Measurements from ENCODE around the gene OTOS. TPM values are rescaled to one million over a fixed set of nuclear protein-coding genes. Genes with fewer than 3 reads are reported as not detected.

OTOS gene
- total RNA-seq (2014; rRNA removed; shearing (Covaris generic)), result not detected in 2 replicates

DNA sequence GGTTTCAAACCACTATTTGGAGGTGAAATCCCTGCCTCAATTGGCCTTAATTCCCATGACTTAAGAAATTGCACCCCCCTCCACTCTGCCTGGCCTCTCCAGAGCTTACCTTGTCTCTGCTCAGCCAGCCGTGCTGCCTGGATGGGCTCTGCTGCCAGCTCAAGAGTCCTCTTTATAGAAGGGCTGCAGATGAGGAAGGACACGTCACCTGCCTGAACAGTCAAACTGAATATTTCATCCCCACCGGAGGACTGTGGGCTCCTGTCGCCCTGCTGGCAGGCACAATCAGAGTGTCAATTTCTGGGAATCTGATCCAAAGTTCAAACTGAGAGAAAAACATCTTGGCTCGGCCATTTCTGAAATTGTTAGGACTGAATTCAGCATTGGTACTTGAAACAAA, at the start of gene OTOS:
TSS of gene OTOS (minus strand) at position 148 of the 400 bp plus-strand sequence. CDS start 332 bp downstream, outside the sequence.
- in situ Hi-C loops (cut with HindIII; ENCODE audit: low sequenced_read_pairs), result no loop called here
- no peak for DNase-seq (ENCODE audit: low spot score)

DNA sequence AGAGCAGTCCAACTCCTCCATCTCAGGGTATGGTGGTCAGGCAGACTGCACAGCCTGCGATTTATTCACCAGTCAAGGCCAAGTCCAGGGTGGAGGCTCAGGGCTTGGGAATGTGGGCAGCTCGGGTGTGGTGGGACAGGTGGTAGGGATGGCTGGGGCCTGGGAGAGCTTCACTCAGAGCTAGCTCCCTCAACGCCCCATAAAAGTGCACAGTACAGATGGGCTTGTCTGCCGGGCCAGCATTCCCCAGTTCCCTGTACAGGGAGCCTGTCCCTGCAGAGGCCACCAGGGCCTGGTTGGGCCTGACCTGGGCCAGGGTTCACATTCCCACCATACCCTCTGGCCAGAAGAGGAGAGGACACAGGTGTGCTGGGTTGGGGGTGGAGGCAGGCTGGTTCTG, 49.2 kb upstream of the OTOS start:
- in situ Hi-C loops (cut with HindIII; ENCODE audit: low sequenced_read_pairs), result no loop called here

DNA sequence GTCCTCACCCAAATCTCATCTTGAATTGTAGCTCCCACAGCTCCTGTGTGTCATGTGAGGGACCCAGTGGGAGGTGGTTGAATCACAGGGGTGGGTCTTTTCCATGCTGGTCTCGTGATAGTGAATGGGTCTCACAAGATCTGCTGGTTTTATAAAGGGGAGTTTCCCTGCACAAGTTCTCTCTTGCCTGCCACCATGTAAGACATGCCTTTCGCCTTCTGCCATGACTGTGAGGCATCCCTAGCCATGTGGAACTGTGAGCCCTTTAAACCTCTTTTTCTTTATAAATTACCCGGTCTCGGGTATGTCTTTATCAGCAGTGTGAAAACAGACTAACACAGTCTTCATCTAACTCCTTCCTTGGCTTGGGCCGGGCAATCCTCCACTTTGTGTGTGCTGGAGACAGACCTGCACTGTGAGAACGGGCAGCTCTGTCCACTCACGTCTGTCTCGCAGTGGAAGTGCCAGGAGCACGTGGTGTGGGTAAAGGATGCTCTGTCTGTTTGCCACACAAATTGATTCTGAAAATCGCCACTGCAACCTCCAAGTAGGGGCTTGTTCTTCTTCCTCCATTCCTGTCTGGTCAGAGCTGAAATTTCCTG, 47.6 kb upstream of the OTOS start:
- no peak for DNase-seq (ENCODE audit: low spot score)
- in situ Hi-C loops (cut with HindIII; ENCODE audit: low sequenced_read_pairs), result no loop called here

More for the DNA sequence above, 49.2 kb upstream of the OTOS start:
- no peak for DNase-seq (ENCODE audit: low spot score)

DNA sequence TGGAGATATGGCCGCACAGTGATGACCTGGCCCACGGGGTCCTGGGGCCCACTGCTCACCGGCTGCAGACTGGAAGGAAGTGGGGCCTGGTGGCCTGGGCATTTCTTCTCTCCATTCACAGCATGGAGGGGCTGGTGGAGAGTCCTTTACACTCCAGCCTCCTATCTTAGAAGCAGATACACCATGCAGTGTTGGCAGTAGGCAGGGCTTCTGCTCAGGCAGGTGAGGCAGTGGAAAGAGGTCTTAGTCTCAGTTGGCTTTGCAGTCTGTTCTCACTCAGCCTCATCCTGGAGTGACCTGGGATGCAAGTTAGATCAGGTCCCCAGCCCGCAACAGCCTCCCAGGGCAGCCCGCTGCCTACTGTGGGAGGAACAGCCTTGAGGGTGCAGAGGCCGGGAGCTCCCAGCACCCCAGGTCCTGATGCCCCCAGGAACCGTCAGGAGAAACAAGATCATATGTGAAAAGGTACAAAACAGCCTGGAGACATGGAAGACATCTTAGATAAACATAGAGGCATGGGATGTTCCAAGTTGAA, 45.8 kb upstream of the OTOS start:
- in situ Hi-C loops (cut with HindIII; ENCODE audit: low sequenced_read_pairs), result no loop called here
- no peak for DNase-seq (ENCODE audit: low spot score)

DNA sequence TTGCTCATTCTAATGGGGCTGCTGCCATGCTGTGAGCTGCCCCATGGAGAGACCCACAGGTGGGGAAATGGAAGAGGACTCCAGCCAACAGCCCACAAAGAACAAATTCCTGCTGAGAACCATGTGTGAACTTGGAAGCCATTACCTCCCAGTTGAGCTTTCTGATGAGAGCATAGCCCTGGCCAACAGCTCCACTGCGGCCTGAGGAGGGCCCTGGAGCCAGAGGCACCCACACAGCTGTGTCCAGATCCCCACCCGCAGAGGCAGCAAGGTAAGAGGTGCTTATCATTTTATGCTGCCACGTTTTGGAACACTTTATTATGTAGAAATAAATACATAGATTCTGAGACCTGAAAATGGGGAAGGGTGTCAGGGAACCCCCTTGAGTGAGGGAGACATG, 44.2 kb upstream of the OTOS start:
- in situ Hi-C loops (cut with HindIII; ENCODE audit: low sequenced_read_pairs), result no loop called here
- no peak for DNase-seq (ENCODE audit: low spot score)

DNA sequence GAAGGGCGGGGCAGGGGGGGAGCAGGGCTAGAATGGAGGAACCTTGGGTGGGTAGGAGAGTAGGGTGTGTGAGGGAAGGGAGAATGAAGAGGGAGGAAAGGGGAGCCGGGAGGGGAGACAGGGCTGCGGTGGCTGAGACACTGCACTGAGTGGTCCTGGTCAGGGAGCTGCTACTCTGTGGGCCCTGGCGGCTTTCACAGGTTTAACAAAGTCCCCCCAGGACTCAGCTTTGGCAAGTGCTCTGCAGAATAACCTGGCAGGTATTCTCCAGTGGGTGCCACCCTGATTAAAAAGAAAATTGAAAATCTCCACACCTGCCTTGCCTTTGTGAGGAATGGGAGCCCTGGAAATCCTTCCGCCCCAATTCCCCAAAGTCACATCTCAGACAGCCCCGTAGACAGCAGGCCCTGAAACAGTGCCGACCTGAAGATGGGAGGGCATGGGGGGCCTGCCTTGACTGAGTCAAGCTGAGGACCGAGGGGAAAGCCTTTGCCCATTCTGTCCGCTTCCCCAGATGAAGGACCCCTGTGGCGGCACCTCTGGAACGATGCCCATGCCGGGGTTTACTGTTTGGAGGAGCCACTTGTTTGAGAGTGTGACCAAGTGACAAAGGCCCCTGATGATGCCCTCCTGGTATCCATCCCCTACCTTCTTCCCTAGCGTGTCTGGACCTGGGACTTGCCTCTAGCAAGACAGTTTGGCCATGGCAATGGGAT, 43.6 kb upstream of the OTOS start:
- DNase-seq (ENCODE audit: low spot score), result no peak
- in situ Hi-C loops (cut with HindIII; ENCODE audit: low sequenced_read_pairs), result no loop called here

DNA sequence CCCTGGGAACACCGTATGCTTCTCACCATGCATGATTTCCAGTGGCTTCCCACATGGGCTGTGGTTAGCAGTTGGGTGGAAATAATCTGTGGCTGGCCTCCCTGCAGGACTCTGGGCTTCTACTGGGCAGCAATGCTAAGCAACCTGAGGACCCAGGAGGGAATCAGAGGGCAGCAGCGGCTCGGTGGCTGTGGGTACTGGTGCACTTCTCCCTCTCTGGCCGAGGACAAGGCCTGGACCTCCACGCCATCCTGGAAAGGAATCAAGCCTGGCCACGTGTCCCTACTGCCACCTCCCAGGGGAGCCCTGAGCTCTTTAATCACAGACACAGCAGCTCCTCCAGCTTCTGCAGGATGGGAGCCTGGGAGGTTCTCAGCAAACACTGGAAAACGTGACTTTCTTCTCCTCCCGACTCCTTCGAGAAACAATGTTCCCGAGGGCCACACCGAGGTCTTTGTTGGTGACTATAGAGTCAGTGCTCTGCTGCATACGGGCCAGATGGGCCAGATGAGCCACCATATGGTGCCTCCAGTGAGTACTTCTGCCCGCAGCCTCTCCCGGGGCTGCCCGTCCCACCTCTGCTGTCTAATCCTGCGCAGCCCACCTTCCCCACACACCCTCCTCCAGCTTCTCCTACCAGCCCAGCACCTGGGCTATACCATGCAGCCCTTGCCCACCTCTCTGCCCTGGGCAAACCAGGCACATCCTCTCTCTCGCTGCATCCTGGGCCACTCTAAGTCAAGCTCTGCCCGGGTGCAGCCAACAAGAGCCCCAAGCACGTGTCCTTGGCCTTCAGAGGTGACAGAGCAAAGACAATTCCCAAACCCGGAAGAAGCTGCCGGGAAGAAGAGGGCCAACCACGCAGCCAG, 42.8 kb upstream of the OTOS start:
- in situ Hi-C loops (cut with HindIII; ENCODE audit: low sequenced_read_pairs), result no loop called here
- peak; percentile 14 for DNase-seq (ENCODE audit: low spot score)

DNA sequence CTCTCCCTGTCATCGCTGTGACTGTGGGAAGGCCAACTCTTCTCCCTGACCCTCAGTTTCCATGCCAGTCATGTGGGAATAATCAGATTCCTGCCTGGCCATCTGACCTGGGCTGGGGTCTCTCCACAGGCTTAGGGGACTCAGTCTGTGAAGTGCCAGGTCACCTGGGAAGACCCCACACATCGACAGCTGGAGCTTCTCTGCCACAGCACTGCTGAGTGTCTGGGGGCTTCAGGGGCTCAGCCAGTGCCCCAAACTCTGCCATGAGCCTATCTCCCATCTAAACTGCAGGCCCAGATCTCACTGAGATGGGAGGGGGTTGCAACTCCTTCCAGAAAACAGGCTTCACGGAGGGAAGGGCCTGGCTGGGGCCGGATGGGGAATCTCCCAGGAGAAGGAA, 42.0 kb upstream of the OTOS start:
- no peak for DNase-seq (ENCODE audit: low spot score)
- in situ Hi-C loops (cut with HindIII; ENCODE audit: low sequenced_read_pairs), result no loop called here

DNA sequence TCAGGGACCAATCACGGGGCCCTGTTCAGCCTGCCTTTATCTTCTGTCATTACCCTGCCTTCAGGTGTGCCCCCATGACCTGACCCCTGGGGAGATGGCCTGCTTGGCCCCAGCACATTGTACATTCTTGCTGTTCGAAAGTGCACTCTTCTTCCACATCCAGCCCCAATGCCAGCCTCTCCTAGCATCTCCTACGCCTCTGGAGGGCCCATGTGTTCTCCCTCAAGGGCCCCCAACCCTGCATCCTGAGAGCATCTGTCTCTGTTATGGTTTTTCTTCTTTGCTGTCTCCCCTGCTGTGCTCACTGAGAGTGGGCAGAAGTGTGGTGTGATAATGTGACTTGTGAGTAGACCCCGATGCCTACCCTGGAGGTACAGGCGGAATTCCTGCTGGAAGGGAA, 41.5 kb upstream of the OTOS start:
- in situ Hi-C loops (cut with HindIII; ENCODE audit: low sequenced_read_pairs), result no loop called here

DNA sequence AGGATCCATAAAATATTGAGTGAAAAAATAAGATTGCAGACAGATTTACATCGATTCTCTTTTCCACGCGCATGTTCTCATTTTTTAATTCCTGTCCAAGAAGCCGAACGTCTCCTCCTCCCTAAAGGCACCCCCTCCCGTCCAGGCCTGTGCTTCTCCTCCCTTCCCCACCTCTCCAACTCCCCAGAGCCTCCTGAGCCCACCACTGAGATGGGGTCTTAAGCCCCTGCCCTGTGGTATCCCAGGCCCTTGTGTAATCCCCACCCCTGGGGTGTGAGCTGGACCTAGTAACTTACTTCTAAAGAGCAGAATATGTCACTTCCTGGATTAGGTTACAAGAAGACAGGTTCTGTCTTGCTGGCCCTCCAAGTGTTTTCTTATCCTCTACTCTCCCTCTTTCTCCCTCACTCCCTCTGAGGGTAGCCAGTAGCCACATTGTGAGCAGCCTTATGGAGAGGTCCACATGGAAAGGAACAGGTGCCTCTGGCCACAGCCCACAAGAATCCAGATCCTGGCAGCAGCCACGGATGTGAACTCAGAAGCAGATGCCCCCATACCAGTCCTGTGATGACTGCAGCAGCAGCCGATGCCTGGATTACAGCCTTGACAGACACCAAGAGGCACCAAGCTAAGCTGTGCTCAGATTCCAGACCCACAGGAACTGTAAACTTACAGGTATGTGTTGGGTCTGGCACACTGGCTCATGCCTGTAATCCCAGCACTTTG, 39.6 kb upstream of the OTOS start:
- in situ Hi-C loops (cut with HindIII; ENCODE audit: low sequenced_read_pairs), result loop anchor here (5.0 kb wide), 1 partner anchor 32 kb away; no protein-coding TSS in a partner anchor
- no peak for DNase-seq (ENCODE audit: low spot score)

More for the DNA sequence above, 41.5 kb upstream of the OTOS start:
- no peak for DNase-seq (ENCODE audit: low spot score)

DNA sequence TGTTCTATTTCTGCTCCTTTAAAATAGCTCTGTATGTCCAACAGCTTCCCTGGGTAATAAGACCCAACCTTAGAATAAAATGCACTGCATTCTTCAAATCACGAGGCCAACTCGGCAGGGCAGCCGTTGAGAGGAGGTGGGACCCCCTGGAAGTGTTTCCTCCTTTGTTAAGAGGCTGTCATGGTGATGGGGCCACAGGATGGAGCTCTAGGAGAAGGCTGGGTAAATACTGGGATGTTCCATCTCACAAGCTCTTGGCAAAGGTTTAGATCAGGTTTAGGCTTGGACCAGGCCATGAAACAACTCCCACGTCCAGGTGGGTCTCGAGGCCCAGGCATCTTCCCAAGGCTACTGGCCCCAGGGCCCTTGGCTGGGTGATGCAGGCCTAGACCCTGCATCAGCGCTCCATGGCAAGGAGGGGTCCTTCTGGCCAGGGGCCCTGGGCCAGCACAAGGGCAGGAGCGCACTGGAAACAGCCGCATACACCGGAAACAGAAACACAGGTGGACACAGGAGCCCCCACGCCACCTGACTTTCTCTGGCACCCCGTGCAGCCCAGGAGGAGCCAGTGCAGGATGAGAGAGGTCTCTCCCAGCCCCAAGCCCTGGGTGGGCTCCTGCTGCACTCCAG, 38.8 kb upstream of the OTOS start:
- in situ Hi-C loops (cut with HindIII; ENCODE audit: low sequenced_read_pairs), result loop anchor here (5.0 kb wide), 1 partner anchor 33 kb away; no protein-coding TSS in a partner anchor
- DNase-seq (ENCODE audit: low spot score), result no peak

DNA sequence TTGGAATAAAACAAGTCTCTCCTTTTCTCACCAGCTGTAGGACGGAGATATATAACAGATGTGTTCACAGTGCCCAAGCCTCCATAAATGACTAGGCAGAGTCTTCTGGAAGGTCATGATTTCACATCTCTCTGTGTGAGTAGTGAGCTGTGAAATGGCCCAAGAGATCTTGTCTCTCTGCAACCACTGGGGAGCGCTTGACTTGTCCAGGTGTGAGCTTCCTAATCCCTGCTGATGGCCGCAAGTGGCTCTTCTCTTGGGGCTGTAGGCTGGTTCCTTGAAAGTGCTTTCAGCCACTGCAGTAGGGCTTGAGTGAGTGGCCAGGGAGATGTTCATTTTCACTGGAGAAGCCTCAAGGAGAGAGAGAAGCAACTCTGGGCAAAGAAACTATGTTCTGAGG, 38.1 kb upstream of the OTOS start:
- in situ Hi-C loops (cut with HindIII; ENCODE audit: low sequenced_read_pairs), result loop anchor here (5.0 kb wide), 1 partner anchor 34 kb away; no protein-coding TSS in a partner anchor
- DNase-seq (ENCODE audit: low spot score), result no peak

DNA sequence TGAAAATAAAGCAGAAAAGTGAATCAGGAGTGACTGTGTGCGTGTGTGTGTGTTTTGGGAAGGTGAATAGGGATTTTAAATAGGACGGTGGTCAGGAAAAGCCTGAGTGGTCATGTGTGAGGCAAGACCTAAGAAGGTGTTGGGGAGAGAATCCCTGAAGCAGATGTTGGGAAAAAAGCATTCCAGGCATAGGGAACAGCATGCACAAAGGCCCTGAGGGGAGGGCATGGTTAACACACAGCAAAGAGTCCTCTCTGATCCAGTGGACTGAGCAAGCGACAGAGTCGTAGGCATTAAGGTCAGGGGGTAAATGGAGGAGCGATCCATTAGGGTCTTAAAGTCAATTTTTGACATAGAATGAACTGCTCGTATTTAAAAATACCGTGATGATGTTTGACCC, 34.0 kb upstream of the OTOS start:
- in situ Hi-C loops (cut with HindIII; ENCODE audit: low sequenced_read_pairs), result no loop called here
- no peak for DNase-seq (ENCODE audit: low spot score)

DNA sequence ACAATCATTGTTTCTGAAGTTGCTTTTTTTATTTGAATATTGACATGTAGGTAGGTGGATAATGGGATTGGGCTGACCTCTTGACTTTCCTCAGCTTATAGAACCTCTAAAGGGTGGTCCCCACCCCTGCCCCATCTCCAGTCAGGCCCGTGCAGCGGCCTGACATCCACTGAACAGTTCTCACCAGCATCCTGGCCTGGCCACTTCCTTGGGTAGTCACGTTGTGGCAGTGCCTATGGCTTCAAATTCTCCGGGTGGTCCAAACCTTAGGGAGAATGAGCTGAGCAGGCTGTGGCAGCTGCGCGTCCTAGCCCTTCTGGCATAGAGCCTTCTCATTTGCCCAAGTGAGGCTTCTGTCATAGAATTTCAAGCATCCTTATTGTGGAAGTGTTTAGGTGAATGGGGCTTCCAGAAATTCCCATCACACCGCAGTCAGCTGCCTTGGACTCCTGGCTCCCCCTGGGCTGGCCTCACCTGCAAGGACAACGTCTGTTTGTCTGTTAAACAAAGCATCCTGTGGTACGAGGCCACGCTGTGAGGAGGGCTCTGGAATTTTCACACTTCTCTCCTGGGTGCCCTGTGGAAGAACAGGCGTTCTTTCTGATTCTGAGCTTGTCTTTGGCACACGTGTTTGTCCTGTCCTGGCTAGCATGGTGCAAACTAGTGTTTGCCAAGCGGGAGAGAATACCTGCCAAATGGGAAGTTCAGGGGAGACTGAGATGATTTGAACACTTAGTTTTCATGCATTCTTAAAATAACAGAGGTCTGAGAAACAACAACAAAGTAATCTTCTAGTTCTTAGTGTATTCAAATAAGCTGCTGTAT, 31.8 kb upstream of the OTOS start:
- in situ Hi-C loops (cut with HindIII; ENCODE audit: low sequenced_read_pairs), result no loop called here
- peak; percentile 59 for DNase-seq (ENCODE audit: low spot score)

DNA sequence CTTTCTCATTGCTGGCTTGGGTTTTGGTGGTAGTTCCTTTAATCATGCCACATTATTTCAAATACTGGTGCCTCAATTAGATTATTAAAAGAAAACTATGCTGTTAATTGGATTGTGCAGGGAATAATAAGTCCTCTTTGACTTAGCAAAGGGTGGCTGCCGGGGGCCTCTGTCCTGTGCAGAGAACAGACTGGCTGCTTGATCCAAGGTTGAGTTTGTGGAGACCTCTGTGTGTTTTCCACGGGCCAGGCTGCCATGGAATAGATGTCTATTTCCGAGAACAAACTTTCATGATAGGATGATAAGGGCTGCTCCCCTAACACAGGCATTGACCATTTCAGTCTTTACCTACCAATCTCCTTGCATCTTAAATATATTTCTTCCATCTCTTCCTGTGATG, 30.4 kb upstream of the OTOS start:
- in situ Hi-C loops (cut with HindIII; ENCODE audit: low sequenced_read_pairs), result no loop called here

DNA sequence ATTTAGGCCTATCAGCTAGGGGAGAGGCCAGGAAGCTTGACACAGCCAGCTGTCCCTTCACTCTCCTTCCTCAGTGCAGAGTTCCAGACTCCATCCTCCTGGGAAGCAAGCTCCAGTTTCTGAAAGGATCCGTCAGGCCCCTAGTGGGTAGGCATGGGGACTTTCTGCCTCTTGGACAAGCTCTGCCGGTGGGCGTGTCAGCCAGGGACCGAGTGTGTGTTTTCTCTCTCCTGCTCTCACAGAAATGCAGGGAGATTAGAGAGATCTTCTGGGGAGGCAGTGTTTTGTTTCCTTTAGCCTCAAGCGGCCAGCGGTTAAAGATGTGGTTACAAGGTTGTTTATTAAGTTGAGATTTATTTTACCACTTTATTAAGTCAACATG, 29.9 kb upstream of the OTOS start:
- in situ Hi-C loops (cut with HindIII; ENCODE audit: low sequenced_read_pairs), result no loop called here

More for the DNA sequence above, 30.4 kb upstream of the OTOS start:
- DNase-seq (ENCODE audit: low spot score), result no peak

DNA sequence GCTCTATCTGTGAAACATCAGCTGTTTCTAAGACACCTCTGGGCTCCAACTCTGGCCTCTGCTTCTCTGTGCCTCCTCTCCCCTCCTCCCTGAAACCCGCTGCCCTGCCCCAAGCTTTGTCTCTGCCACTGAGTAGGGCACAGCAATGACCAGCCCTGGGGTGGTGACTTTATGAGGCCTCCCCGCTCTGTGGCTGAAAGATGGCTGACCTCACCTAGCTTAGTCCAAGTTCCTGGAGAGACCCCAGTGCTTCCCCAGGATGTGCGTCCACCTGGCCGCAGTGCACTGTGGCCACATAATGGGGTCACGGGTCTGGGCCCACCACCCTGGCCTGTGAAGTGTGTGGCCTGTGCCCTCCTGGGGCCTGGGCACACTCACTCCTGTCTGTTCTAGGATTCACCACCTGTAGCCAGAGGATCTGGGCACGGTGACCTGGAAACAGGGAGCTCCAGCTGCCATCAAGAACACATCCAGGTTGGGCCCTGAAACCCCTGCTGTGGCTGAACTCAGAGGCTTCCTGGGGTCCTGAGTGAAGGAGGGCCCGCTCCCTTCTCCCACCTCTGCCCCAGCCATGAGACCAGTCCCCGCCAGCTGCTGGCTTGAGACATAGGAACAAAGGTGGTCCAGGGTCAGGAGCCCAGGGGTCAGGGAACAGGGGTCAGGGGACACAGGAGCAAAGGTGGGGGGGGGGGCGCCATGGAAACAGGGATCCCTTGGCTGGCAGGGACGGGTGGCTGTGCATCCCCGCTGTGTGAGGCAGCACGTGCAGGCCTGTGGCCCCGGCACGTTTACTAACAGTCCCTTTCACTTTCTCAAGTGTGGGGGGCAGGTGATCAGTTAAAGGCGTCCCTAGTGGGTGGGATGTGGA, 29.3 kb upstream of the OTOS start:
- no peak for DNase-seq (ENCODE audit: low spot score)
- in situ Hi-C loops (cut with HindIII; ENCODE audit: low sequenced_read_pairs), result no loop called here

More for the DNA sequence above, 29.9 kb upstream of the OTOS start:
- no peak for DNase-seq (ENCODE audit: low spot score)
